OCI-M2 (cell line): Measurements from ENCODE around the gene EBF3.

Source experiments
- DNase-seq: peaks from one replicate; lab custom pipeline; 2025; ENCODE audit not compliant: unreplicated experiment; lab: John Stamatoyannopoulos, UW

The EBF3 gene

DNA sequence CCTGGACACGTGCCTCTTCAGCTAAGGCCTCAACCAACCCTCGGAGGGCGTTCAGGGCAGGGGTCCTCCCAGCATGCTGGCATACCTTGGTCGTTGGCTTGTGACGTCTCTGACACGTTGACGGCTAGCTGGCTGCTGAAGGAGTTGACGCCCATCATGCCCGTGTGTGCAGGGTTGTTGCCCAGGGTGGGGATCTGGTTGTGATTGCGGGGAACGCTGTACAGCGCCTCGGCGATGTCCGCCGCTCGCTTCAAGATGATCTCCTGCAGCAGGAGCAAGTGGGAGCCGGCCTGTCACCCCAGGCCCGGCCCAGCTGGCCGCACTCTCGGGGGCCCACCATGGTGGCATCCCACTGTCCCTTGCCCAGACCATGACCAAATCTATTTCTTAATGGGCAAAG, 122.0 kb downstream of the EBF3 start:
- no peak for DNase-seq

DNA sequence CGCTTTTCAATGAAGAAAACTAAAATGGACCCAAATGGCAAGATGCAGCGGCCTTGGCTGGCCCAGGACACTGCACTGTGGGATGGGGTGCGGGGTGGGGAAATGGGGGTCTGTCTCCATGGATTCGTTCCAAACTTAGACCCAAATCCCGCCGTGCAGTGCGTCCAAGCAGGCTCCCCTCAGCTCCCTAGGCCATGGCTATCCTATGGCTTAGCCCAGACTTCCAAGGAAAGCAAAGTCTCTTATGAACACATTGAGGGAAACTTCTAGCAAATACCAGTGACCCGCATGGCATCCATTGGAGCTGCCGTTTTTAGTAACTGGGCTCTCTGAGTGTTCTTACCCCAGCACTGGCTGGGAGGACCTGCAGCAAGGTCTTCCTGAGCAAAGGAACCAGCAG, 122.5 kb downstream of the EBF3 start:
- DNase-seq, result no peak

DNA sequence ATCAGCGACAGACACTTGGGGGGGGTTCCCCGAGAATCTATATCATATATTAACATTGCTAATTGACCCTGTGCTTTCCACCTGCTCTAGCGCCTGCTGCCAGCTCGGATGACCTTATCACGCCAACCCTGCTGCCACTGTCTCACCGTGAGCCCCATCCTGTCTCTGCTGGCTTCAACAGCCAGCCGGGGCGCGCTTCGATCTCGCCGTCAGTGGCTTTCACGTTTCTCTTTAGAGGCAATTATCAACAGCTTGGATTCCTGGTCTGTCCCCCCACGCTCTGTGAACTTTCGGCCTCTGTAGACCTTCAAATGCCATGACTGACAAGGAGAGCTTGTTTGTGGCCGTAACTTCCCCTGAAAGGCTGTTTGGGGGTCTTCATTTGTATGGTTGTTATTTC, 123.0 kb downstream of the EBF3 start:
- DNase-seq, result no peak

DNA sequence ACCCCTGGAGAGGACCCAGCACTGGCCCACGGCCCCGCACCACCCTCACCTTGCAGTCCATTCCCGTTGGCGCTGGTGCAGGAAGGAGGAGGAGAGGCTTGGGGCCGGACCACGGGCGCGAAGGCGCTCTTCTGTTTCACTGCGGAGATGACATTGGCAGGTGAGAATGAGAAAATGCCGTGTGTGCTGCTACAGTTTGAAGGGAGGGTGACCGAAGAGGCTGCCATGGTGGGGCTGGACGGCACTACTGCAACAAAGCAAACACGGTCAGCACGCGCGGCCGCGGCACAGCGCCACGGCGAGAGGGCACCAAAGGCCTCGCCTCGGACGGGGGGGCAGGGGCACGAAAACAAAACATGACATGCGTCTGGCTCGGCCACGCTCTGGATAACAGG, 123.9 kb downstream of the EBF3 start:
- DNase-seq, result no peak

DNA sequence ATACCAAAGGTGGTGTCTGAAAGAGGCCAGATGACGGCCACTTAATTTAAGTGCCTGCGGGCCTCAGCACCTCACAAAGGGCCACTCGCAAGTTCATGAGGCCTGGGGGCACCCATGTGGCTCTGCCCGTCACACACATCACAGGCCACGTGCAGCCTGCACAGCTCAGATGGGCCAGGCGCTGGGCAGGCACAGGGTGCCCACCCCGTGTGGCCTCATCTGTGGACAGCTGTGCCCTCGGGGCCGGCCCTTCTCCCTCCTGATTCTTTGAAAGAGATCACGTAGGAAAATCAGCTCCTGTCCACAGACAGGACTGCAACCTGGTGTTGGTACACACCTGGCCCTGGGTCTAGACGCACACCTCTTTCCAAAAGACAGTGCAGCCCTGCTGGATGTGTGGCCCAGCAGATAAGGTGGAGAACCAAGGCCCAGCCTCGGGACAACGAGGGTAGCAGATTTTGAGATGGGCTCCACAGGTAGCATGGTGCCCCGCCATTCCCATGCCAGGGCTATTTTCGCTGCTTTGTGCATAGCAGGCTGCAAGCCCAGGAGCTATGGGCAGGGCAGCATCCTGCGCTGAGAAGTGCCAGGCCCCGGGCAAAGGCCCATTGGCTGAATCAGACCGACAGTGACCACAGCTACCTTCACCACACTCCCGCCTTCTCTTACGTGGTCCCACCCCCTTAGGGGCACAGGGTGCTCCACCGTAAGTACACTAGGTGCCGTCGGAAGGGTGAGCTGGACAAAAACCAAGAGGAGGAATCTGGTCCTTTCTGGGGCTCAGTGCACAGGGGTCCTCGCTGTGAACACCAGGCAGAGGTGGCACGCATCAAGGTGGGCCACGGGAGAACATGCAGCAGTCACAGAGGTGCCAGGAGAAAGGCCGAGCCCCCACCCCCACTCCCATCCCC, 124.5 kb downstream of the EBF3 start:
- no peak for DNase-seq

DNA sequence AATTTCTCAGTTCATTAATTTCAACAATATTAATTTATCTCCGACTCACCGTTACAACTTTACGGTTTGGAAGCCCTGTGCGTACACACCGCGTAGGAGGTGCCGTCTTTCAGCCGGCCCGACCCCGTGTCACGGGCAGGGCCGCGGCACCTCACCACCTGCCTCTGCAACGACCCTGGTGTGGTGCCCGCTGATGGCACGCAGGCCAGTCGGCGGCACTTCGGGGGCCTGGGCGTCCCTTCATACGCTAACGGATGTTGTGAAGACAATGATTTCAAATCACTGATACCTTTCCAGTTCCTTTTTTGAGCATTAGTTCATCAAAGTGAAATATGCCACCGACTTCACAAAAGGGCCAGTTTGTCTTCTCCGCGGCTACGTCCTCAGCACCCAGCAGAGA, 125.3 kb downstream of the EBF3 start:
- no peak for DNase-seq

DNA sequence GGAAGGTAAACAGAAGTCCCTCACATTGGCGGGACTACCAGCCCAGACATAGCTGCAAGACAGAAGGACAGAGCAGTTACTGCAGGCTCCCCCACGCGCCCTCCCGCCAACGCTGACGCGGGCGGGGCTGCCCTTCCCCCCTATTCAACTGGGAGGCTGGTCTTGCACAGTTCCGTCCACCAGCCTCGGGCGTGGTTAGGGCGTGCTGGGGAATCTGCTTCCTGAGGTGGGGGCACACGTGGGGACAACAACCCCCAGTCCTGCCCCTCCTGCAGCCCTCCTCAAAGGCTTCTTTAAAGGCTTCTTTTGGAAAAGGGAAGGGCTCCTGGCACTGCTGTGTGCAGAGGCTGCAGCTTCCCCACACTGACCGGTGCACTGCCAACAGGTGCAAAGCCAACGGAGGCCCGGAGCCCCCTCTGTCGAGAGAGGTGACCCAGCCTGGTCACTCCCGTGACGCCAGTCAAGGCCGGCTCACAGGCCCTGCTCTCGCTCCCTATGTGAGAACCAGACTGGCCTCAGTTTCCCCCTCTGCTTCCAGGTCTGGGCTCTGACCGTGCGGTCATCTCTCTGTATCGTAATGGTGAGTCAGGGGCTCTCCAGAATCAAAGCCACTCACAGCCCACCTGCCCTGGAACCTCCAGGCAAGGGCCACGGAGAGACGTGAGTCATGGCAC, 126.0 kb downstream of the EBF3 start:
- DNase-seq, result no peak

DNA sequence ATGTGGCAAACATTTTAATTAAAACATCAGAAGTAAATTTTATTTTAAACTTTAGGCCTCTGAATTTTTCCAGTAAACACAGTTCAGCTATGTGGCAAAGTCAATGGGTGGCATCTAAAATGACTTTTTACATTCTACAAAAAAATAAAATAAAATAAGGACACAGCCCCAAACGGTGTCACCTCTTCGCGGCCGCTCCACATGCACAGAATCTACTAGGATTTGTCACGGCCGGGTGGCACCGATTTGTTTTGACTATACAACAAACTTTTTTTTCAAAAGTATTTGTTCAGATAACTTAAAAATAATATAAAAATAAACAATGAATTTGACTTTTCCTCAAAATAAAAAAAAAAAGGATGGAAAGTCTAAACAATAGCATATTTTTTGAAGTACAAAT, 127.8 kb downstream of the EBF3 start:
- DNase-seq, result no peak

DNA sequence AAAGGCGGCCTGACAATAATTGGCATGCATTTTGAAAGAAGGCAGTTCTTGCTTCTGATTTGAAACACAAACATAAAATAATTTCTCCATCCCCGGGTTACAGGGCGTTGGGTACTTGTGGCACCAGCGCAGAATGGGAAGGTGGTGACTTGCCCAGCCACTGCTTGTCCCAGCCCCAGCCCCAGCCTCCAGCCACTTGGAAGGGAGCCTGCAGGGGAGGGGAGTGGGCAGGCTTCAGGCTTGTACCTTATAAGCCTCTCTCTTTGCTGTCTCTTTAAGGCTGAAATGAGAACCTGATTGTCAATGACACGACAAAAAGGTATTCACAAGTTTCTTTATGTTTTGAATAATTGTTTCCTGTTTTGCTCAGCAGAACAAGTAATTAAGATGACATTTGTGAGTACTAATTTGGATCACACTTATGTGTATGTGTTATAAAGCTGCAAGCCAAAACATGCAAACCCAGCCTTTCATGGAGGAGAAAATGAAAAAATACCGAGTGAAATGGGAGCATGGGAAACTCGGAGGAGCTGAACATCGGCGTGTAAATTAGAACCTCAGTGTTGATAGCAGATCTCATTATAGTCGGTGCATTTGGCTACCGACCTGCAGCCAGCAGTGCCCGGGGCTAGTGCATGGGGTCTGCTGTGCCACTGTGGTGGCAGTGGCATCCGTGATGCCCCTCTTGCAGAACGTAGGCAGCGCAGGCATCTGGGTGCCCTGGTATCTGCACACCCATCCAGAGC, 129.9 kb downstream of the EBF3 start:
- no peak for DNase-seq

DNA sequence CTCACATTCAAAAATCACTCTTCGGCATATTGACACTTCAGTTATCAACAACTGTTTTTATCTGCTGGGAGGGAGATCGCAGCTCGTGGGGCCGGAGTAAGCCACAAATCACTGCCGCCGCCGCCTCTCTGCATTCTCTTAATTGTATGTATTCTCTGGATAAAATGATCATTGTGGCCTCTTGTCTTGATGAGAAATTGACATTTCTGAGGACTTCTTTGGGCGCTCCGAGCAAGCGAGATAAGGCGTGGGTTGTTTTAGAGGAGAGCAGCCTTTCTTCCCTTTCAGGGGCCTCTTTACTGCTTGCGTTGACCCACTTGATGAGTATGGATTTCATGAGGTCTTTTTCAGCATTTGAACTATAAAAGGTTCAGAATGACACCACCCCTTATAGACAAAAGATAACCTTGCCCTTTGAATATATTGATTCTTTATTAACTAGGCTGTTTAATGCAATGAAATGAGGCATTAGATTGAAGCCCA, 130.6 kb downstream of the EBF3 start:
- DNase-seq, result no peak

DNA sequence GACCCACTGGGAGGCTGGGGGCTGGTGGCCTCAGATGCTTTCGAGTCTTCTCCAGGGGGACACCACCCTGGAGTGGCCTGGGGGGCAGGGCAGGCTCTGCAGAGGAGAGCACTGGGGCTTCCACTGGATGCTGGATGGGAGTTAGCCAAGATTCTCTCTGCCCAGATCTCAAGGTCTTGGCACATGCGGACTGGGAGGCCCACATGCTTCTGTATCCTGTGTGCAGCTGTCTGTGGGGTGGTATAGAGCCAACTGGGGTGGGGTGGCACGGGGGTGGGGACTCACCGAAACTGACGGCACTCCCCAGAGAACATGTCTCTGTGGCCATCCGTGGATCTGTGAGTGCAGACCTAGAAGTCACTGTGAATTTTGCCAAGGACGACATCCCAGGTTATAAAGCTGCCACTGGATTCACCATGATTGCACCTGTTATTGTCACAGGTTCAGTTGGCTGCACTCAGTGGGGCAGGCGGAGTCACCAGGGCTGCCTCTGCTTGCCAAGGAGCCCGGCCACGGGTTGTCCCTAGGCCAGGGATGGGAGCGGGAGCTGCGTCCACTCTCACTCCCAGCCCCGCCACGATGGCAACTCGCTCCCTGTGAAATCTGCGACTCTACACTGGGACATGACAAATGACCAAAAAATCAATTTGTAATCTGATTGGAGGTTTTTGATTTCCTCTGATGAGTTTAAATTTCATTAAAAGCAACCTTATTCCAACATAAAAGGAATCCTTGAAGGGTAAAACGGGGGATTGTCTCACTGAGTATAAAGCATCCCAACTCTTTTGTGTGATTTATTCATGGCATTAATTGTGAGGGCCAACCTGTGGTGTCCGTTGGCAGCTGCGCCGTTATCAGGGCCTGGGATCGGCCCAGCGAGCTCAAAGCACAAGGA, 131.3 kb downstream of the EBF3 start:
- DNase-seq, result no peak

DNA sequence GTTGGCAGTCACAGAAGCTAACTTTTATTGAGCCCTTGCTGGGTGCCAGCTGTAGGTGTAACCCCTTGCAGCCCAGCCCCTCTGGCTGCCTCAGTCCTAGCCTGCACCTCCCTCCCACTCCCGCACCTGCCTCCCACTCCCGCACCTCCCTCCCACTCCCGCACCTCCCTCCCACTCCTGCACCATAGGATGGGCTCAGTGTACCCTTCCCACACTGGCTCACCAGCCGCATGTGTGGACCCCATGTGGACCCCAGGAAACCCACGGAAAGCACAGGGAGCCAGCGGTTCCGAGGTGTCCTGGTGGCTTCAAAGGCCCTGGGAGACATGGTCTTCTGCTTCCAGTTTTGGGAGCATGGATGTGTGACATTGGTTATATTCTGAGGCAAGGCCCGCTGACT, 132.9 kb downstream of the EBF3 start:
- no peak for DNase-seq

DNA sequence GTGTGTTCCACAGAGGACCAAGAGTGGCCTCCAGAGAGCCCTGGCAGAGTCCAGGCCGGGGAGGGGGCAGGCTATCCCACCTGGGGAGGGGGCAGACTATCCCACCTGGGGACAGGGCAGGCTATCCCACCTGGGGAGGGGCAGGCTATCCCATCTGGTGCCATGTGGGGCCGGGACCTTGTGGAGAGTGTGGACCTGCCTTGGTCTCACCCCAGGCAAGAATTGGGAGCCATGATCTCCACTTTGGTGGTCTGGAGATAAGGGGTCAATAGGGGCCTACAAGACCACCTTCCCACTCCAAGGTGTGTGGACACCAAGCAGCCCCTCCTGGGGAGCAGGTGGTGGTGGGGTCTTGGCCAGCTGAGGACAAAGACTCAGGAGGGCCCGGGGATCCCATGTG, 138.2 kb downstream of the EBF3 start:
- no peak for DNase-seq

DNA sequence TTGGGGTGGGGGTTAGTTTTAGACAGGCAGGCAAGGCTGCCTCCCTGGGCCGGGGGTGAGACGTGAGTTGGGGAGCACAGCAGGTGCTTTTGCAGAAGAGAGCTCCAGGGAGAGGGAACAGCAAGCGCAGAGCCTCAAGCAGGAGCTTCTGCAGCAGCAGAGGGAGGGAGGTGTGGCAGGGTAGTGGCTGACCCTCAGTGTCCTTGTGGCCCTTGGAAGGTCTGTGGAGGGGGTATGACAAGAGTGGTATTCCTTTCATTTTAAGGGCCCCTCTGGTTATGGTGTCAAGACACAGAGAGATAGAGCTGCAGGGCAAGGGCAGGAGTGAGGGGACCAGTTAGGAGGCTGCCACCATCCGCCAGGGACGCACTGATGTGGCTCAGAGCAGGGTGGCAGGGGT, 138.9 kb downstream of the EBF3 start:
- DNase-seq, result no peak

DNA sequence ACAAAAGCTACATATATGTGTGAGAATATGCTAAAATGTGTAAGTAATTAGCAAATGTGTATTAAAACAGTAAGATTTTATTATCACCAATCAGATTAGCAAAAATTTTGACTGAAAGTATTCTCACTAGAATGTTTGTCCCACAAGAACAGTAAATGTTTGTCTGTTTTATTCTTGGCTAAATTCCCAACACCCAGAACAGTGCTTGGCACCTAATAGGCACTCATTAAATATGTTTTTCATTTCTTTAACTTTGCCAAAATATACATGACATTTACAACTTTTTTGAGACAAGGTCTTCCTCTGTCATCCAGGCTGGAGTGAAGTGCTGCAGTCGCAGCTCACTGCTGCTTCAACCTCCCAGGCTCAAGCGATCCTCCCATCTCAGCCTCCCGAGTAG, 143.6 kb downstream of the EBF3 start:
- no peak for DNase-seq

DNA sequence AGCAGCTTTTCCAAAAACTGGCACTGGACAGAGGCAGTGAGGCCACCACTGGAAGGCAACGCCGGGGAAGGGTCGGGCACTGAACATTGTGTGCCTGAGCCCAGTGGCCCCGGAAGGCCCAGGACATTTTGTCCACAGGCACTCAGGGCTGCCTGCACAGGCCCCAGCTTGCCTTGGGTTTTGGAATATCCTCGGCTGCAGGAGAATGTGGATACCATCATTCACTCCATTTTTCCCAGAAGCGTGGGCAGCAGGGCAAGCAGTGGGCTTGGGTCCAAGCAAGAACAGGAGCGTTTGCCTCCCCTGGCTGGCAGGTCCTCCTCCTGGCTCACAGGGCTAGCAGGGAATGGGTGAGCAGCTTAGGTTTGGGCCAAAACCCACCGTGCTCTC, 147.4 kb downstream of the EBF3 start:
- DNase-seq, result no peak

DNA sequence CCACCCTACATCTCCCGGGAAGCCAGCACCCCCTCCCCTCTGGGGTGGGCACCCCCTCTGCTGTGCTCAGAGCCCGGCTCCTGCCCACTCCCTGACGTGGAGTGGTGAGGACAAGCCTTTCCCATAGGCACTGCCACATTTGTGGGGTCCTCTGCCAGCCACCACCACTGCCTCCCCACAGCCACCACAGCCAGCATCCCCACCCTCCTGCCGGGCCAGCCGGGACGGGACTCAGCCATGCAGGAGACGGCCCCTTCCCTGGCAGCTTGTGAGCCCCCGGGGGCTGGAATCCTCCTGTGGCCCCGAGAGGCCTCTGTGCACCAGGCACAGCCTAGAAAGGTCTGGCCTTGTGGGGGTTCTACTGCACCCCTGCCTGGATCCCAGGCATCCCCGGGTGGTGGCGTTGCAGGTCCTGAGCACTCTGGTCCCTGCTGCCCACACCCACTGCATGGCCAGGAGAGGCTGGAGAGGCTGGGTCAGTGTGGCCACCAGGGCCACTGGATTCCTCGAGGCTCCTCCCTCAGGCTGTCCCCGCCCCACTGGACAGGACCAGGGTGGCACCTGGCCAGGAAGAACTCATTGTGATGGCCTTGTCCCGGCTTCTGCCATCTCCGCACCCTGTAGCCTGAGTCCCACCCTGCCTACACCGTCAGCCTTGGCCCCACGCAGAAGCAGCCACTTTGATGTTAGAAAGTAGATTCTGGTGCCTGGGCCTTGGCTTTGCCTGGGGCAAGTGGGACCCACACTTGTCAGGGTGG, 148.0 kb downstream of the EBF3 start:
- DNase-seq, result no peak

DNA sequence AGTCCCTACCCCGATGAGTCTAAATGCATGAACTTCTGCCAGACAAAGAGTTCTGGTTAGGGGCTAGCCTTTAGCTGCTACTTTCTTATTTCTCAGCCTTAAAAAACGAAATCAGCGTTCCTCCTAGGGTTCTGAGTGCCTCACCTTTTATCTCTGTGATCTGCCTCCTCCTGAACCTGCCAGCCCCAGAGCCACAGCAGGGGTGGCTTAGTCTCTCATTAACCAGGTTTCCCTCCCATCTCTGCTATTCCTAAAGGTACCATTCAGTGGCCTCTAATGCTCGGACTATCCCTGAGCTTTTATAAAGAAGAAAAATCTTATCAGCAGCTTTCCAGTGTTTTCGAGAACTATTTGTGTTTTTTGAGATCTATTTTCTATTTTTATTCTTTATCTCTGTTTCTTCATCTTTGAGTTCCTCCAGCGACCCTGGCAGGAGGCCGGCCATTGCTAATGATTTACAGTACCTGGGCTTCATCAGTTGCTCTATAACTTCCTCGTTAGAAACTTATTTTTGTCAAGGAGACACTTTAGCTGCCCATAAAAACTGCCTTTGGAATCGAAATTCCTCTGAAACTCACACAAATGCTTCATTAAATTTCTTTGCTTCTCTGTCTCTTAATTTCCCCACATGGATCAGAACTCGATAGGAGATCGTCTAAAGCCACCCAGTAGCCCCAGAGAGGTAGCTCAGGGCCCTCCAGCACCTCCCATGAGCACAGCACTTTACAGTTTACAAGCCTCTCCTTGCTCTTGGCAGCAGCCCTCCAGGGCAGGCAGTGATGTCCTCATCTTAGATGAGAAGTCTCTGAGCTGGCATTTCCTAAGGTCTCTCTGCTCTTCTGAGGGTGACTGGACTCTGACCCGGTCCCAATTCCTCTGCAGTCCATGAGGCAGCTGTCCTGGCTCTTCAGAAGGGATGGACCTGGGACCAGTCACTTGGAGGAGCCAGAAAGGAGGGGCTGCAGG, 149.1 kb downstream of the EBF3 start:
- no peak for DNase-seq

DNA sequence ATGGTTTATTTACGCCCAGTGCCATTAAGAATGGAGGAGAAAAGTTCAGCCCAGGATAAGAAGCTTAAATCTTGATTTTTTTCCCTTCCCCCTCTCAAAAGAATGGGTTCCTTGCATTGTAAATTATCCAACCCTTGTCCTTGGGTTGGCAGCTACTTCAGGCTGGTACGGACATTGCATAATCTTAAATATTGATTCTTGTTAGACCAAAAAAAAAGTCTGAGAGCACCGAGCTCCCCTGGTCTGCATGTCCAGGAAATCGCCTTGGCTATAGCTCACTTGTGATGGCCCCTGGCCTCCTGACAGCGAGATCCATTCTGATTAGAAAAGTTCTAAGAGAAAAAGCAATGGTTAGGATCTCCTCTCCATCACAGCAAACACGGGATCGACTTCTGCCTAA, 151.7 kb downstream of the EBF3 start:
- DNase-seq, result no peak
